H9 (cell line): ENCODE results near the gene KCTD5. TPM values are rescaled to one million over a fixed set of nuclear protein-coding genes. Genes with fewer than 3 reads are reported as not detected.

Experiments
- DNase-seq: peaks from one replicate; pipeline ENCODE4 v3.0.0-alpha.2; 2017
- H2AFZ ChIP-seq: one replicate; pipeline ENCODE4 v1.6.1; 2013; ENCODE audit warnings: mild to moderate bottlenecking, low read length, control low read depth, moderate library complexity
- H2AK5ac ChIP-seq: 2 replicates; pipeline ENCODE4 v1.6.1; 2013; ENCODE audit warnings: low read length, control low read depth, mixed read lengths; ENCODE audit not compliant: insufficient read length
- H2BK120ac ChIP-seq: one replicate; pipeline ENCODE4 v1.6.1; 2013; ENCODE audit warnings: low read depth, mild to moderate bottlenecking, low read length, control low read depth, inconsistent platforms; ENCODE audit not compliant: poor library complexity, severe bottlenecking
- H2BK12ac ChIP-seq: 2 replicates; pipeline ENCODE4 v1.6.1; 2013; ENCODE audit warnings: low read length, control low read depth, mixed read lengths, low read depth; ENCODE audit not compliant: insufficient read length
- H2BK15ac ChIP-seq: 2 replicates; pipeline ENCODE4 v1.6.1; 2013; ENCODE audit warnings: low read depth, low read length, control low read depth
- H2BK20ac ChIP-seq: one replicate; pipeline ENCODE4 v1.6.1; 2013; ENCODE audit warnings: low read depth, mild to moderate bottlenecking, low read length, control low read depth, inconsistent platforms; ENCODE audit not compliant: poor library complexity, severe bottlenecking
- H2BK5ac ChIP-seq: 2 replicates; pipeline ENCODE4 v1.6.1; 2013; ENCODE audit warnings: low read length, control low read depth, mixed read lengths; ENCODE audit not compliant: insufficient read length
- H3K14ac ChIP-seq: 2 replicates; pipeline ENCODE4 v1.6.1; 2013; ENCODE audit warnings: low read length, control low read depth; ENCODE audit not compliant: insufficient read depth
- H3K18ac ChIP-seq: 2 replicates; pipeline ENCODE4 v1.6.1; 2013; ENCODE audit warnings: low read depth, mild to moderate bottlenecking, mixed read lengths, low read length, control low read depth; ENCODE audit not compliant: insufficient read length
- H3K23ac ChIP-seq: 2 replicates; pipeline ENCODE4 v1.6.1; 2013; ENCODE audit warnings: low read length, control low read depth, mixed read lengths, low read depth; ENCODE audit not compliant: insufficient read length
- H3K23me2 ChIP-seq: 2 replicates; pipeline ENCODE4 v1.6.1; 2013; ENCODE audit warnings: low read depth, mild to moderate bottlenecking, mixed read lengths, low read length, control low read depth; ENCODE audit not compliant: insufficient read length, poor library complexity, severe bottlenecking
- H3K27ac ChIP-seq: 2 replicates; pipeline ENCODE4 v1.5.1; 2013; ENCODE audit warnings: low read length, control low read depth, mixed read lengths, low read depth; ENCODE audit not compliant: insufficient read length
- H3K27me3 ChIP-seq: 2 replicates; pipeline ENCODE4 v1.6.1; 2013; ENCODE audit warnings: low read length, control low read depth, inconsistent platforms; ENCODE audit not compliant: insufficient read depth
- H3K4ac ChIP-seq: 2 replicates; pipeline ENCODE4 v1.6.1; 2013; ENCODE audit warnings: low read depth, mild to moderate bottlenecking, control low read depth, inconsistent platforms, low read length, moderate library complexity
- H3K4me1 ChIP-seq: 2 replicates; pipeline ENCODE4 v1.6.1; 2013; ENCODE audit warnings: low read length, control low read depth, inconsistent platforms; ENCODE audit not compliant: insufficient read depth
- H3K4me2 ChIP-seq: 2 replicates; pipeline ENCODE4 v1.6.1; 2013; ENCODE audit warnings: low read length, control low read depth, mixed read lengths; ENCODE audit not compliant: insufficient read length, insufficient read depth
- H3K56ac ChIP-seq: 2 replicates; pipeline ENCODE4 v1.6.1; 2013; ENCODE audit warnings: low read depth, mild to moderate bottlenecking, mixed read lengths, low read length, control low read depth; ENCODE audit not compliant: insufficient read length
- H3K79me1 ChIP-seq: 2 replicates; pipeline ENCODE4 v1.6.1; 2013; ENCODE audit warnings: low read depth, mild to moderate bottlenecking, moderate library complexity, low read length, control low read depth, inconsistent platforms; ENCODE audit not compliant: insufficient read depth, poor library complexity, severe bottlenecking
- H3K79me2 ChIP-seq: 2 replicates; pipeline ENCODE4 v1.6.1; 2013; ENCODE audit warnings: low read length, control low read depth, inconsistent platforms; ENCODE audit not compliant: insufficient read depth
- H3K9ac ChIP-seq: 2 replicates; pipeline ENCODE4 v1.6.1; 2013; ENCODE audit warnings: low read length, control low read depth, mixed read lengths; ENCODE audit not compliant: insufficient read length; ENCODE audit errors: extremely low read depth
- H3K9me3 ChIP-seq: one replicate; pipeline ENCODE4 v1.6.1; 2013; ENCODE audit warnings: low read depth, low read length, inconsistent platforms; ENCODE audit not compliant: control insufficient read depth
- H3T11ph ChIP-seq: one replicate; pipeline ENCODE4 v1.6.1; 2013; ENCODE audit warnings: mild to moderate bottlenecking, low read length, control low read depth, inconsistent platforms
- H4K20me1 ChIP-seq: one replicate; pipeline ENCODE4 v1.6.1; 2013; ENCODE audit not compliant: control insufficient read depth, insufficient read length, insufficient read depth
- H4K5ac ChIP-seq: 2 replicates; pipeline ENCODE4 v1.6.1; 2013; ENCODE audit warnings: low read depth, mild to moderate bottlenecking, mixed read lengths, low read length, control low read depth; ENCODE audit not compliant: insufficient read length
- H4K8ac ChIP-seq: replicated peaks from 2 replicates; pipeline ENCODE4 v1.6.1; 2013; ENCODE audit warnings: low read length, control low read depth, mixed read lengths, low read depth; ENCODE audit not compliant: insufficient read length
- H4K91ac ChIP-seq: 2 replicates; pipeline ENCODE4 v1.6.1; 2013; ENCODE audit warnings: low read depth, mild to moderate bottlenecking, moderate library complexity, mixed read lengths, low read length, control low read depth; ENCODE audit not compliant: insufficient read length
- H3K27ac Mint-ChIP-seq, 3 experiments: 2 replicates in 2 of 3; 3 replicates in 1 of 3; pipeline ENCODE4 v1.8.0; 2020 to 2021; ENCODE audit warnings: mixed read lengths in 3 of 3, mild to moderate bottlenecking in 1 of 3, moderate library complexity in 1 of 3
- H3K27me3 Mint-ChIP-seq: 2 replicates; pipeline ENCODE4 v1.8.0; 2021; ENCODE audit warnings: low read depth, mild to moderate bottlenecking, moderate library complexity, mixed read lengths
- H3K36me3 Mint-ChIP-seq, 3 experiments: 2 replicates in 2 of 3; 3 replicates in 1 of 3; pipeline ENCODE4 v1.8.0; 2020 to 2021; ENCODE audit warnings: low read depth in 3 of 3, mixed read lengths in 3 of 3; ENCODE audit not compliant: insufficient read depth in 1 of 3
- H3K4me1 Mint-ChIP-seq, 2 experiments: 2 replicates each; pipeline ENCODE4 v1.8.0; 2020; ENCODE audit warnings: mixed read lengths in 2 of 2
- H3K4me3 Mint-ChIP-seq, 2 experiments: 2 replicates in 1 of 2; 3 replicates in 1 of 2; pipeline ENCODE4 v1.8.0; 2020 to 2021; ENCODE audit warnings: mild to moderate bottlenecking in 2 of 2, mixed read lengths in 2 of 2, moderate library complexity in 1 of 2
- H3K9me3 Mint-ChIP-seq, 2 experiments: 2 replicates in 1 of 2; 3 replicates in 1 of 2; pipeline ENCODE4 v1.8.0; 2020; ENCODE audit warnings: mild to moderate bottlenecking in 2 of 2, mixed read lengths in 2 of 2, moderate library complexity in 1 of 2
- CTCF ChIP-seq: fragments of 200-600 bp; sonication (generic); conservative IDR thresholded peaks from 3 replicates; pipeline ENCODE4 v1.8.0; 2021; ENCODE audit warnings: antibody characterized with exemption, mild to moderate bottlenecking
- WGBS: extraction: QIAGEN DNeasy Blood & Tissue Kit; methylation state at CpG from one replicate; pipeline ENCODE4 v1.1.7; 2013; ENCODE audit warnings: missing lambda C conversion rate, low lambda C conversion rate, mixed read lengths; ENCODE audit not compliant: insufficient read length; ENCODE audit errors: extremely low coverage; 5-methylcytosine and 5-hydroxymethylcytosine counted together
- total RNA-seq: library from RNA; stranded (reverse); gene quantifications from 2 replicates; pipeline ENCODE4 v1.2.1, GENCODE V29; 2021

KCTD5 gene
- total RNA-seq, 1 experiment from 2014 or later, result 39.9 TPM

GRCh38 chr16:2738615-2739014 is 56.3 kb downstream of the KCTD5 start:
- TF ChIP-seq CTCF, result no peak
- Histone ChIP-seq H2BK120ac (no peak overlapping the region), H3K9ac (no peak overlapping the region), H3T11ph (no peak overlapping the region), H3K14ac (no peak overlapping the region), H4K5ac (no peak overlapping the region), H3K56ac (no peak overlapping the region), H2AFZ (no peak overlapping the region), H3K4me2 (no peak overlapping the region), H3K27me3 (no peaks in the 10 kb centered on the region), H3K79me1 (no peaks in the 10 kb centered on the region), H2BK15ac (no peak overlapping the region), H3K27ac (no peak overlapping the region), H4K91ac (no peak overlapping the region), H3K23me2 (no peaks in the 10 kb centered on the region), H2BK12ac (no peak overlapping the region), H3K9me3 (no peaks in the 10 kb centered on the region), H3K23ac (no peak overlapping the region), H3K4ac (no peak overlapping the region), H3K18ac (no peak overlapping the region), H4K8ac (no peak overlapping the region), H3K4me1 (no peaks in the 10 kb centered on the region), H2BK5ac (no peak overlapping the region), H3K79me2 (no peaks in the 10 kb centered on the region), H2BK20ac (no peak overlapping the region), H2AK5ac (no peak overlapping the region), H4K20me1 (no peaks in the 10 kb centered on the region)
- no CpG with 5 or more reads among the region's 5 CpGs for WGBS
- Mint-ChIP-seq H3K9me3 (no peaks in the 10 kb centered on the region), H3K27me3 (no peaks in the 10 kb centered on the region; the same call in 1 of the 2 replicates), H3K36me3 (no peaks in the 10 kb centered on the region), H3K4me1 (peaks cover 6 to 21% of the 10 kb centered on the region in 2 experiments; a peak in 2 of 4 replicates), H3K4me3 (no peak overlapping the region), H3K27ac (no peak overlapping the region)
- DNase-seq, result no peak
